Stomach (tissue), 9 donors: ENCODE data around the gene WNT9B. TPM values are rescaled to one million over a fixed set of nuclear protein-coding genes. Genes with fewer than 3 reads are reported as not detected.

Experiments
- DNase-seq, 2 donors: peaks; one replicate each; pipeline versions ENCODE4 v3.0.0 to v3.0.0-alpha.2; 2013 to 2019
- H3K27ac ChIP-seq, 5 donors: fragments of 200-600 bp in 4 of 5; sonication (generic) in 4 of 5; one replicate each; pipeline ENCODE4 v1.5.1; 2013 to 2019; ENCODE audit warnings: mild to moderate bottlenecking in 1 of 5, moderate library complexity in 1 of 5
- H3K27me3 ChIP-seq, 3 donors: fragments of 200-600 bp; sonication (generic); one replicate each; pipeline ENCODE4 v1.5.1; 2017 to 2019; ENCODE audit warnings: mixed run types in 1 of 3
- H3K36me3 ChIP-seq, 4 donors: fragments of 200-600 bp; sonication (generic); 1 replicate in 3 of 4; 2 replicates in 1 of 4; pipeline ENCODE4 v1.5.1; 2016 to 2019
- H3K4me1 ChIP-seq, 4 donors: fragments of 200-600 bp; sonication (generic); one replicate each; pipeline ENCODE4 v1.5.1; 2016 to 2019
- H3K4me3 ChIP-seq, 4 donors: fragments of 200-600 bp; sonication (generic) in 3 of 4; one replicate each; pipeline ENCODE4 v1.5.1; 2016 to 2019; ENCODE audit warnings: mild to moderate bottlenecking in 1 of 4
- H3K9me3 ChIP-seq, 4 donors: fragments of 200-600 bp; sonication (generic); one replicate each; pipeline ENCODE4 v1.5.1; 2016 to 2019
- EP300 ChIP-seq: sonication (generic); formaldehyde crosslinking; IDR thresholded peaks from one replicate; pipeline ENCODE4 v1.6.1; 2017; ENCODE audit warnings: antibody characterized with exemption
- POLR2A ChIP-seq, 4 donors: fragments of 450-650 bp; IDR thresholded peaks; one replicate each; pipeline ENCODE4 v1.6.1; 2016; ENCODE audit warnings: antibody characterized with exemption in 4 of 4, control low read depth in 2 of 4, mild to moderate bottlenecking in 1 of 4, moderate library complexity in 1 of 4
- POLR2AphosphoS5 ChIP-seq, 3 donors: sonication (generic); formaldehyde crosslinking; IDR thresholded peaks; one replicate each; pipeline ENCODE4 v1.6.1; 2016; ENCODE audit warnings: antibody characterized with exemption in 3 of 3
- WGBS, 5 donors: extraction: QIAGEN DNeasy Blood & Tissue Kit in 3 of 5; methylation state at CpG; one replicate each; pipeline versions ENCODE4 v1.1.5 to v1.1.7; 2013 to 2018; 5-methylcytosine and 5-hydroxymethylcytosine counted together
- intact Hi-C: fragments of 100-400 bp; cut with DNase I; formaldehyde crosslinking; loops from one replicate; pipeline ENCODE4 v1.15.1; 2023; ENCODE audit warnings: low total_unique reads
- polyA plus RNA-seq, 3 donors: library from polyadenylated mRNA; stranded (reverse); fragments of 200-250 nt; gene quantifications; one replicate each; pipeline ENCODE4 v1.2.3, GENCODE V29; 2013
- total RNA-seq, 5 donors: library from RNA; depleted of rRNA; stranded (reverse); fragments of >200 nt; gene quantifications; one replicate each; pipeline versions ENCODE4 v1.1.0 to v1.2.3, GENCODE V29; 2014 to 2016
- TF ChIP-seq, protein P1 (sequence below), 7 experiments: fragments of 450-650 bp in 4 of 7; fragments of 200-600 bp in 3 of 7; sonication (generic) in 3 of 7; IDR thresholded peaks; one replicate each; pipeline ENCODE4 v1.5.1; 2016 to 2019; ENCODE audit warnings: antibody characterized with exemption in 7 of 7, control low read depth in 2 of 7, mild to moderate bottlenecking in 1 of 7
- donor health status: healthy with polysubstance abuse.
- donor health status: Bipolar disorder and iron deficiency.
- donor health status: healthy.

The WNT9B gene
- total and polyA plus RNA-seq, 8 donors, result 0.05 TPM; not detected in 7

DNA sequence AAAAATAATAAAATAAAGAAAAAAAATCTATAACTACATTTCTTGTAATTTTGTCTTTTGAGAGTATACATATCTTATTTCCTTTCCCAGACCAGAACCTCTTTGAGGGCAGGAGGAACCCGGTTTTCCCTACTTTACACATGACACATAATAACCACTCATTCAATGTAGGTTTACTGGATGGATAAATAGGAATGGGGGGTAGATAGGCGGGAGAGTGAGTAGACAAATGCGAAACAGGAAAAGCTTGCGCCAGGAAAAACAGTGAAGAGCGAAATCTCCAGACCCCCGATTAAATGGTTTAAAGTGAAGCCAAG, 71.1 kb downstream of the WNT9B start:
- H3K27me3 ChIP-seq, result no peaks in the 10 kb centered on the region
- H3K4me3 ChIP-seq, result peak overlapping the region; percentile 80 to 93 (median 88)
- H3K9me3 ChIP-seq, result no peaks in the 10 kb centered on the region
- no peak for TF ChIP-seq POLR2A (IDR thresholded peaks at IDR 0.05)
- DNase-seq, result no peak
- WGBS, 5 donors, result 0 to 1% (median 0%) methylated on average over 6 of the region's 6 CpGs
- intact Hi-C loops, result no loop called here
- H3K4me1 ChIP-seq, result peaks cover 19 to 46% (median 38%) of the 10 kb centered on the region in 4 donors
- peak overlapping the region; percentile 88 to 97 (median 91) for H3K27ac ChIP-seq
- H3K36me3 ChIP-seq, result no peaks in the 10 kb centered on the region

DNA sequence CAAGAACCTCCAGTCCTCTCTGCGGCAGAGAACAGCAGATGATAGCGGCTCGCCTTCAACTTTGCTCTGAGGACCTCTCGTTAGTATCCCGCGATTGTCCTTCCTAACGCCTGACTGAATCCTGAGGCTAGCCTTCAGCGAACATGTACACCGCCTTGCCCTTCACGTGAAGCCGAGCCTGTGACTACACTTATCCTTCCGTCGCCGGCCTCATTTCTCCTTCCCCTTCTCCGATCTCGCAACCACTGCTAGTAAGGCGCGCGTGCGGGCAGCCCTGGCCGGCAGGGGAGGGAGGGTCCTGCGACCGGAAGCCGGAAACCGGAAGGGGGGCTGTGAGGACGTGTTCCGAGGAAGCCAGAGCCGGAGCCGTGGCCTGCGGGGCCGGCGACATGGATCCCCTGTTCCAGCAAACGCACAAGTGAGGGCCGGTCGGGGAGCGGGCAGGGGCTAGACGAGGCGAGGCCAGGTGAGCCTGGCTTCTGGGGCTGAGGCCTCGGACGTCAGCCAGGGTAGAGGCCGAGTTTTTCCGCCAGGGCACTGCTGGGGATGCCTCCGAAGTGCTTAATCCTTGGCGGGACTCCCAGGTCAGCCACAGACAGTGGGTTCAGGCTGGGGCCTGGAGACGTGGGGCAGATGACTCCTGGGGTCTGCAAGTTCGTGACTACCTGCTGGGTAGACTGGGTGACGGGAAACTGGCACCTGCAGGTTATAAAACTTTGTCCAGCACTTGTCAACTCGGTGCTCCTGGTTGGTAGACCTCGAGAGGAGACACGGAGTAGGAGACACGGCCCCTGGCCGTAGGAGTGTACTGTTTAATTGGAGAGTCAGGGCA, 71.6 kb downstream of the WNT9B start, which contains the start of gene GOSR2:
Gene GOSR2, plus strand, starts transcription at position 357 of the 832 bp plus-strand sequence. Its CDS starts 33 bp downstream, at position 390.
- Histone ChIP-seq H3K27ac (peak within 1 kb of the TSS; percentile 88 to 97 (median 91)), H3K9me3 (no peaks in the 10 kb centered on the region), H3K36me3 (no peaks in the 10 kb centered on the region), H3K4me3 (peak within 1 kb of the TSS; percentile 80 to 93 (median 88)), H3K27me3 (no peaks in the 10 kb centered on the region), H3K4me1 (peaks cover 19 to 51% (median 41%) of the 10 kb centered on the region in 4 donors)
- intact Hi-C loops, result no loop called here
- DNase-seq, result peak; percentile 85 to 97
- WGBS, 5 donors, result 0 to 1% (median 1%) methylated on average over 40 to 52 of the region's 52 CpGs
- TF ChIP-seq EP300 (no peak), POLR2AphosphoS5 (IDR thresholded peaks at IDR 0.05) (peak; percentile 49 to 95 (median 92)), POLR2A (IDR thresholded peaks at IDR 0.05) (peak in 2 of 4 donors; percentile 17 to 62)

DNA sequence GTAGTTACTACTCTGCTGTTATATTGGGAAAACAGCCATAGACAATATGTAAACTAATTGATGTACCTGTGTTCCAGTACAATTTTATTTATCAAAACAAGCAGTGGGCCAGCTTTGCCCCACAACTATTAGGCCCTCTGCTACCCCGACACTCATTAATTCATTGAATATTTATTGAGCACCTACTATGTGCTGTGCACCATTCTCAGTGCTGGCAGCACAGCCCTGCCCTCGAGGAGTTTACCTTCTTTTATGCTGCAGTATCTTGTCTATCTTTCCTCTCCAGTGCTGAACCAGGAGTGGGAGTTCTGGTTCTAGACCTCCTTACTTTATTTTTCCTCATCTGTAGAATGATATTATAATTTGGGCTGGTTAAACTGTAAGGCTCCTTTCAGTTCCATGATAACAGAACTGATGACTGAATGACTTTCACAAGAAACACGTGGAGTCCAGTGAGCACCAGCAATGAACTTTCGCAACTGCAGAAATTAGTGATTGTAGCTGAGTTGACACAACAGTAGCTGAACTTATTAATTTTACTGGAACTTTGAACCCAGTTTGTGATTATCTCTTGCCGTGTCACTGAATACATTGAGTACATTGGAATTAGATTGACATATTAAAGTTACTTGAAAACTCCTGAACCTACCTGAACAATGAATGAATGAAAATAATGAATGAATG, 73.9 kb downstream of the WNT9B start:
- WGBS, 5 donors, result 54 to 67% (median 62%) methylated on average over 5 of the region's 5 CpGs
- TF ChIP-seq, protein P1, sequence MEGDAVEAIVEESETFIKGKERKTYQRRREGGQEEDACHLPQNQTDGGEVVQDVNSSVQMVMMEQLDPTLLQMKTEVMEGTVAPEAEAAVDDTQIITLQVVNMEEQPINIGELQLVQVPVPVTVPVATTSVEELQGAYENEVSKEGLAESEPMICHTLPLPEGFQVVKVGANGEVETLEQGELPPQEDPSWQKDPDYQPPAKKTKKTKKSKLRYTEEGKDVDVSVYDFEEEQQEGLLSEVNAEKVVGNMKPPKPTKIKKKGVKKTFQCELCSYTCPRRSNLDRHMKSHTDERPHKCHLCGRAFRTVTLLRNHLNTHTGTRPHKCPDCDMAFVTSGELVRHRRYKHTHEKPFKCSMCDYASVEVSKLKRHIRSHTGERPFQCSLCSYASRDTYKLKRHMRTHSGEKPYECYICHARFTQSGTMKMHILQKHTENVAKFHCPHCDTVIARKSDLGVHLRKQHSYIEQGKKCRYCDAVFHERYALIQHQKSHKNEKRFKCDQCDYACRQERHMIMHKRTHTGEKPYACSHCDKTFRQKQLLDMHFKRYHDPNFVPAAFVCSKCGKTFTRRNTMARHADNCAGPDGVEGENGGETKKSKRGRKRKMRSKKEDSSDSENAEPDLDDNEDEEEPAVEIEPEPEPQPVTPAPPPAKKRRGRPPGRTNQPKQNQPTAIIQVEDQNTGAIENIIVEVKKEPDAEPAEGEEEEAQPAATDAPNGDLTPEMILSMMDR (IDR thresholded peaks at IDR 0.05), result no peak
- TF ChIP-seq POLR2AphosphoS5 (IDR thresholded peaks at IDR 0.05) (no peak), EP300 (no peak)
- H3K36me3 ChIP-seq, result peaks cover 6 to 14% (median 11%) of the 10 kb centered on the region in 4 donors
- peaks cover 19 to 66% (median 52%) of the 10 kb centered on the region in 4 donors for H3K4me1 ChIP-seq
- no peaks in the 10 kb centered on the region for H3K9me3 ChIP-seq
- peak in 1 of 2 donors; percentile 34 for DNase-seq
- no peak overlapping the region for H3K27ac ChIP-seq
- no peaks in the 10 kb centered on the region for H3K27me3 ChIP-seq
- intact Hi-C loops, result no loop called here
- no peak overlapping the region for H3K4me3 ChIP-seq

DNA sequence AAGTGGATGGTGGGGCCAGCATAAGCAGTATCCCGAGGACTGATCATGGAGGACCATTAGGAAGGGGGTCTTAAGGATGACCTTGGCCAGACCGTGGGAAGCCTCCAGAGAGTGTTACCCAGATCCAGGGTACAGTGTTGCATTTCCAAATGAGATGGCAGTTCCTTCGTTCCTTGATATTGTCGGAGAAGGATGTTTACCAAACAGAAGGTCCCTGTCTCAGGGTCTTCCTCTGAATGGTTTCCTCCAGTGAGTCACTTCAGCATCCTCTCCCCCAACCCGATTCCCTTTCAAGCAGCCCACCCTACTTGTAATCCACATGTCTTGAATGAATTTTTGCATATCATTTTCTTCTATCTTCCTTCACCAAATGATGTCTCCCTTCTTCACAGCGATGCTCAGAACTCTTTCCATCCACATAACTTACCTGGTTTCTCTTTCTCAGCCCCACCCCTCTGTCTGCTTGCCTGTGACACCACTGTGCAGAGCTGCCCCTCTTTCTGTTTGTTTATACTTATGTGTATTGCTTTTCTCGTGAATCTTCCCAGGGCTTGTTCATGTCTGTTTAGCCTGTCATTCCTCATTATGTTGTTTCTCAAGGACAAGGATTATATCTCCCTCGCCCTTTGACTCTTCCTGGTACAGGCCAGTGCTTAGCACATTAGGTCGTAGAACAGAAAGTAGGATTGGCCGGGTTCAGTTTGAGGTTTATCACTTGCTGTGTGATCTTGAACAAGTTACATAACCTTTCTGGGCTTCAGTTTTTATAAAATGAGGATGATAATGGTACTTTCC, 77.3 kb downstream of the WNT9B start:
- no peak for DNase-seq
- Histone ChIP-seq H3K4me1 (peaks cover 19 to 59% (median 48%) of the 10 kb centered on the region in 4 donors), H3K4me3 (no peak overlapping the region), H3K27me3 (no peaks in the 10 kb centered on the region), H3K9me3 (no peaks in the 10 kb centered on the region), H3K36me3 (peaks cover 36 to 48% (median 44%) of the 10 kb centered on the region in 4 donors), H3K27ac (no peak overlapping the region)
- TF ChIP-seq, protein P1 (IDR thresholded peaks at IDR 0.05), result no peak
- TF ChIP-seq EP300 (no peak), POLR2A (IDR thresholded peaks at IDR 0.05) (no peak), POLR2AphosphoS5 (IDR thresholded peaks at IDR 0.05) (no peak)
- intact Hi-C loops, result no loop called here
- WGBS, 5 donors, result 66 to 76% (median 71%) methylated on average over 10 of the region's 10 CpGs

DNA sequence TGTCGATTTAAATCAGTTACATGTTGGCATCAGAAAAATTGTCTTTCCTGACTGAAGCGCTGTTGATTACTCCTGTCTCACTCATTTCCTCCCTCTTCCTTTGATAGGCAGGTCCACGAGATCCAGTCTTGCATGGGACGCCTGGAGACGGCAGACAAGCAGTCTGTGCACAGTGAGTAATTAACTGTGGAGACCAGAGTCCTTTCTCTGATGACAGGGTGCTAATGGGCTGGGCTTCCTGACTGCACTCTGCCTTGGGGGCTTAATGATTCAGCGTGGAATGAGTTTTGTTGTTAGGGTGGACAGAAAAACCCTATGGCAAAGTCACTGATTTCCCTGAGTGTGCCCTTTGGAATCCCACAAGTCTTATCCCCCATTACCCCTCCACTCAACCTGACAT, 78.0 kb downstream of the WNT9B start:
- TF ChIP-seq, protein P1 (IDR thresholded peaks at IDR 0.05), result no peak
- TF ChIP-seq POLR2A (IDR thresholded peaks at IDR 0.05) (no peak), EP300 (no peak), POLR2AphosphoS5 (IDR thresholded peaks at IDR 0.05) (no peak)
- intact Hi-C loops, result no loop called here
- peaks cover 43 to 55% (median 51%) of the 10 kb centered on the region in 4 donors for H3K36me3 ChIP-seq
- DNase-seq, result peak in 1 of 2 donors; percentile 17
- H3K27ac ChIP-seq, result no peak overlapping the region
- no peak overlapping the region for H3K4me3 ChIP-seq
- 55 to 81% (median 70%) methylated on average over 6 of the region's 6 CpGs for WGBS, 5 donors
- H3K27me3 ChIP-seq, result no peaks in the 10 kb centered on the region
- peaks cover 11 to 51% (median 41%) of the 10 kb centered on the region in 4 donors for H3K4me1 ChIP-seq
- H3K9me3 ChIP-seq, result no peaks in the 10 kb centered on the region
